ENCODE results near the gene ACP7. TPM values are rescaled to one million over a fixed set of nuclear protein-coding genes. Genes with fewer than 3 reads are reported as not detected.

ACP7 gene
- total RNA-seq, 2 experiments from 2014 or later = not detected

- H3K27me3 Mint-ChIP-seq = no peaks in the 10 kb centered on the region
- DNase-seq (no peak), ATAC-seq (no peak)
- peaks cover 18% of the 10 kb centered on the region for H3K4me1 Mint-ChIP-seq (ENCODE audit: low read depth)
- no peaks in the 10 kb centered on the region for H3K9me3 Mint-ChIP-seq
- no peak overlapping the region for H3K4me3 Mint-ChIP-seq
- POLR2A ChIA-PET = interaction anchor here (0.9 kb wide), 1 partner anchor 11 kb away, joined by 3 read pairs; no protein-coding TSS in a partner anchor
- CTCF ChIA-PET = no interaction called here
- H3K27ac Mint-ChIP-seq = no peak overlapping the region
- H3K36me3 Mint-ChIP-seq (ENCODE audit: low read depth) = no peaks in the 10 kb centered on the region
- no peak for TF ChIP-seq CTCF (IDR thresholded peaks at IDR 0.05)
- intact Hi-C loops (cut with micrococcal nuclease) = no loop called here
Measured at GRCh38 chr19:39155741-39156140, 71.6 kb downstream of the ACP7 start.

- Mint-ChIP-seq H3K4me3 (no peak overlapping the region), H3K27ac (no peak overlapping the region), H3K36me3 (ENCODE audit: low read depth) (no peaks in the 10 kb centered on the region), H3K4me1 (ENCODE audit: low read depth) (peaks cover 16% of the 10 kb centered on the region), H3K27me3 (no peaks in the 10 kb centered on the region), H3K9me3 (no peaks in the 10 kb centered on the region)
- DNase-seq (peak; percentile 20), ATAC-seq (peak; percentile 55)
- no peak for TF ChIP-seq CTCF (IDR thresholded peaks at IDR 0.05)
- ChIA-PET CTCF (interaction anchor here (1.3 kb wide), 1 partner anchor 34 kb away, joined by 3 read pairs; no protein-coding TSS in a partner anchor), POLR2A (interaction anchor here (0.9 kb wide), 1 partner anchor 12 kb away, joined by 3 read pairs; no protein-coding TSS in a partner anchor)
- intact Hi-C loops (cut with micrococcal nuclease) = no loop called here
Measured at GRCh38 chr19:39156326-39157230, 72.4 kb downstream of the ACP7 start.

- intact Hi-C loops (cut with micrococcal nuclease) = no loop called here
- Mint-ChIP-seq H3K36me3 (ENCODE audit: low read depth) (no peaks in the 10 kb centered on the region), H3K27me3 (no peaks in the 10 kb centered on the region), H3K4me3 (no peak overlapping the region), H3K9me3 (no peaks in the 10 kb centered on the region), H3K27ac (no peak overlapping the region), H3K4me1 (ENCODE audit: low read depth) (peaks cover 17% of the 10 kb centered on the region)
- TF ChIP-seq CTCF (IDR thresholded peaks at IDR 0.05) = no peak
- ATAC-seq (no peak), DNase-seq (no peak)
- ChIA-PET CTCF (interaction anchor here (1.3 kb wide), 1 partner anchor 35 kb away, joined by 3 read pairs; no protein-coding TSS in a partner anchor), POLR2A (no interaction called here)
Measured at GRCh38 chr19:39157275-39157996, 73.3 kb downstream of the ACP7 start.

- POLR2A ChIA-PET = no interaction called here
- TF ChIP-seq CTCF (IDR thresholded peaks at IDR 0.05) = no peak
- DNase-seq (no peak), ATAC-seq (no peak)
- intact Hi-C loops (cut with micrococcal nuclease) = no loop called here
- CTCF ChIA-PET = interaction anchor here (1.3 kb wide), 1 partner anchor 35 kb away, joined by 3 read pairs; no protein-coding TSS in a partner anchor
- no peak overlapping the region for H3K27ac Mint-ChIP-seq
- no peaks in the 10 kb centered on the region for H3K36me3 Mint-ChIP-seq (ENCODE audit: low read depth)
- H3K4me1 Mint-ChIP-seq (ENCODE audit: low read depth) = peaks cover 21% of the 10 kb centered on the region
- H3K4me3 Mint-ChIP-seq = no peak overlapping the region
- no peaks in the 10 kb centered on the region for H3K27me3 Mint-ChIP-seq
- no peaks in the 10 kb centered on the region for H3K9me3 Mint-ChIP-seq
Measured at GRCh38 chr19:39157997-39158389, 73.8 kb downstream of the ACP7 start.
